T follicular helper cell (primary cell): ENCODE data around the gene KATNAL1.

ENCODE experiments used
- DNase-seq: peaks from one replicate; pipeline ENCODE4 v3.0.0-alpha.2; 2020; ENCODE audit warnings: low read depth

KATNAL1 gene

GRCh38 chr13:30332456-30333143, 25.2 kb upstream of the KATNAL1 start:
- no peak for DNase-seq

GRCh38 chr13:30331331-30331771, 24.0 kb upstream of the KATNAL1 start:
- DNase-seq = no peak

- no peak for DNase-seq
Measured at GRCh38 chr13:30329009-30329585, 21.7 kb upstream of the KATNAL1 start.

GRCh38 chr13:30325668-30326067, 18.3 kb upstream of the KATNAL1 start:
- DNase-seq = no peak

GRCh38 chr13:30323524-30323923, 16.2 kb upstream of the KATNAL1 start:
- DNase-seq = no peak

- DNase-seq = no peak
Measured at GRCh38 chr13:30322428-30322827, 15.1 kb upstream of the KATNAL1 start.

- DNase-seq = no peak
Measured at GRCh38 chr13:30321256-30321655, 13.9 kb upstream of the KATNAL1 start.

- DNase-seq = no peak
Measured at GRCh38 chr13:30319655-30320054, 12.3 kb upstream of the KATNAL1 start.

GRCh38 chr13:30319130-30319529, 11.8 kb upstream of the KATNAL1 start:
- DNase-seq = no peak

- DNase-seq = no peak
Measured at GRCh38 chr13:30318026-30318425, 10.7 kb upstream of the KATNAL1 start.

GRCh38 chr13:30314562-30314961, 7.2 kb upstream of the KATNAL1 start:
- no peak for DNase-seq

GRCh38 chr13:30314069-30314468, 6.7 kb upstream of the KATNAL1 start:
- DNase-seq = no peak

GRCh38 chr13:30313311-30313710, 6.0 kb upstream of the KATNAL1 start:
- no peak for DNase-seq

- no peak for DNase-seq
Measured at GRCh38 chr13:30312904-30313303, 5.6 kb upstream of the KATNAL1 start.

- DNase-seq = no peak
Measured at GRCh38 chr13:30308548-30308947, 1.2 kb upstream of the KATNAL1 start.

GRCh38 chr13:30307971-30308290, 580 bp upstream of the KATNAL1 start:
- DNase-seq = no peak

- peak; percentile 84 for DNase-seq
Measured at GRCh38 chr13:30306762-30307193, 573 bp downstream of the KATNAL1 start.

GRCh38 chr13:30305456-30305970, 1.8 kb downstream of the KATNAL1 start:
- no peak for DNase-seq

GRCh38 chr13:30303269-30303668, 4.1 kb downstream of the KATNAL1 start:
- no peak for DNase-seq

- DNase-seq = no peak
Measured at GRCh38 chr13:30301827-30302226, 5.5 kb downstream of the KATNAL1 start.

GRCh38 chr13:30300596-30300995, 6.8 kb downstream of the KATNAL1 start:
- DNase-seq = no peak

GRCh38 chr13:30299786-30300185, 7.6 kb downstream of the KATNAL1 start:
- no peak for DNase-seq

- DNase-seq = no peak
Measured at GRCh38 chr13:30295116-30295515, 12.2 kb downstream of the KATNAL1 start.

GRCh38 chr13:30294004-30294403, 13.3 kb downstream of the KATNAL1 start:
- no peak for DNase-seq
